Anterior cingulate cortex (tissue), 58 donors: ENCODE data around the gene ABI1.

ENCODE experiments used
- DNase-seq, 58 donors: peaks; one replicate each; lab custom pipeline; 2025; lab: John Stamatoyannopoulos, UW

Gene ABI1

GRCh38 chr10:26725837-26726727 lies 134.7 kb downstream of the ABI1 start:
- DNase-seq: peak in 48 of 58 donors; percentile 4 to 76 (median 38)

DNA sequence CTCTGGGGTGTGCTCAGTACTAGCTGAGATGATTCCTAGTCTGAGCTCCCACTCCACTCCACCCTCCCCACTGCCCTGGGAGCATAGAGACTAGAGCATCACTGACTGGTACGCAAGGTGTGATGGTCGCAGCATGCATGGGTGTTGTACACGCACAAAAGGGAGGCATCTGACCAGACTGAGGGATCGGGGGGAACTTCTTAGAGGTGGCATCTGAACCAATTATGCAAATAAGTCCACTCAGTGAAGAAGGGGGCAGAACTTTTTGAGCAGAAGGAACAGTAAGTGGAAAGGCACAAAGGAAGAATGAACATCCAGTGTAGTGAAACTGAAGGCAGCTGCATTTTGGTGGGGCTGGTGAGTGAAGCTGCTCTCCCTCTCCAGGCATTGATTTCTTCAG lies 137.7 kb downstream of the ABI1 start:
- DNase-seq: no peak

- no peak for DNase-seq
These were observed 139.2 kb downstream of the ABI1 start for GRCh38 chr10:26721561-26721960.

DNA sequence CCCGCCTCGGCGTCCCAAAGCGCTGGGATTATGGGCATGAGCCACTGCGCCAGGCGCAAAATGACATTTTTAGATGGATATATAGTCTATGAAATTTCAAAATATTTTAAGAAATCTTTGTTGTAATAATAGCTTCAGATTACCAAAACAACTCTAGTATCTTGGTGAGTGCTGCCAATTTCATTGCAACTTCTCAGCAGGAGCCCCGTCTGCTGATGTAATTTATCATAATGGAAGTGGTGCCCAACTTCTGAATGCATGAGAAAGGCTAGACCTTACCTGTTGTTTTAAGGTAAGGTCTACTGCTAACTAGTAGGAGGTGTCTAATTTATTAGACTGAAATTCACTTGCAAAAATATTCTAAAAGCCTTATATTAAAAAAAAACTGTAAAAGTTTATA lies 143.3 kb downstream of the ABI1 start:
- no peak for DNase-seq

- no peak for DNase-seq
These were observed 145.6 kb downstream of the ABI1 start for GRCh38 chr10:26715137-26715487.

GRCh38 chr10:26714415-26715136 lies 146.2 kb downstream of the ABI1 start:
- no peak for DNase-seq

DNA sequence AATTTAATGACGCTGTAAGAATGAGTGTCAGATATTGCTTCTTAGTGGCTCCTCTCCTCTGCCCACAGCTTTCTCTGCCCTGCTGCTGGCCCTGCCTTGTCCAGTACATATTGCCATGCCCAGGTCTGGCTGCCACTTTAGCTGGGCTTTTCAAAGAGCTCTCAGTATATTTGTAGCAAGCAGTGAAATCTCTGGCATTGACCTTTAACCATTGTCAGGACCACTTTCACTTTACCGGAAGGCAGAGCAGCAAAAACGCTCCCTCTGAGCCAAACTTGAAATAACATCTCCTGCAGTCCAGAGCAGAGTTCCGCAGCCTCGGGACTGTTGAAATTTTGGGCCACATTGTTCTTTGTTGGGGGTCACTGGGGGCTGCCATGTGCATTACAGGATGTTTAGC lies 149.4 kb downstream of the ABI1 start:
- DNase-seq: no peak

DNA sequence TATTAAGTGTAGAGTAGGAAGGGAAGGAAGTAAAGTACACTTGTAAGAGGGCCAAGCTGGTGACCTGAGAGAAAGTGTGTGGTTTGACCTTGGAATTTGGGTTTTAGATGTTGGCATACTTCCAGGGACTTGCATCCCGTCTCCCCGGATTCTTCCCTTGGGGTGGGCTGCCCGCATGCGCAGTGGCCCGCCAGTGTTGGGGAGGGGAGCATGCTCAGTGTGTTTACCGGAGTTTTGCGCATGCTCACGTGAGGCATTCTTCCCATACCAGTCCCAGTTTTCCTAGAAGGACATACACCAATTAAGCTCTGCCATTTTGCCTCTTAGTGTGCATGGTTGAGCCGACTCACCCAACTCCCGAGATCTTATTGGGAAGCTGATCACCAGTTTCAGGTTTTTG lies 153.8 kb downstream of the ABI1 start:
- DNase-seq: no peak

DNA sequence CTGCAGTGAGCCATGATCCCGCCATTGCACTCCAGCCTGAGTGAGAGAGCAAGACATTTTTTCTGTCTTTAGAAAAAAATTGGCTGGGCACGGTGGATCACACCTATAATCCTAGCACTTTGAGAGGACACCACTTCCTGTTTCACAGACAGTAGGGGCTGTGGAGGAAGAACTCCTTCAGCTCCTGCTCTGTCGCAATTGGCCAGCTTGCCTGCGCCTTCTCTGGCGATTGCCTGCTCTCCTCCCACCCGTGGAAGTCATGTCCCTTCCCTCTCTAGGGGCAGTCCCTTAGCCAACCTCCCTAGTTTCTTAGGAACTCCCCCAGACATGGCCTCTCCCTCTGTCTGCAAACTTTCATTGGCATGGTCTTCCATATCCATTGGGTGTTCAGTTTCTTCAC lies 154.6 kb downstream of the ABI1 start:
- DNase-seq: no peak

DNA sequence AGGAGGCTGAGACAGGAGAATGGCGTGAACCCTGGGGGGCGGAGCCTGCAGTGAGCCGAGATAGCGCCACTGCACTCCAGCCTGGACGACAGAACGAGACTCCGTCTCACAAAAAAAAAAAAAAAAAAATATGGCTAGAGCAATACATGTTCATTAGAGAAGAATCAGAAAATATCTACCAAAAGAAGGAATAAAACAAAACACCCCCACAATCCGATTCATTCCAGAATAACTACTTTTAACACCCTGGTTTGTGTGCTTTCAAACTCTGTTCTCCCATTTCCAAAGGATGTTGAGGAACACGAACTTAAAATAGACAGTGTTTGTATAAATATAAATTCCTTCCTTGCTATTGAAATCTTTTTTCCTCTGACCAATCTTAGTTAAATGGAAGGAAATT lies 156.8 kb downstream of the ABI1 start:
- DNase-seq: no peak

- DNase-seq: no peak
These were observed 157.7 kb downstream of the ABI1 start for GRCh38 chr10:26703096-26703495.

DNA sequence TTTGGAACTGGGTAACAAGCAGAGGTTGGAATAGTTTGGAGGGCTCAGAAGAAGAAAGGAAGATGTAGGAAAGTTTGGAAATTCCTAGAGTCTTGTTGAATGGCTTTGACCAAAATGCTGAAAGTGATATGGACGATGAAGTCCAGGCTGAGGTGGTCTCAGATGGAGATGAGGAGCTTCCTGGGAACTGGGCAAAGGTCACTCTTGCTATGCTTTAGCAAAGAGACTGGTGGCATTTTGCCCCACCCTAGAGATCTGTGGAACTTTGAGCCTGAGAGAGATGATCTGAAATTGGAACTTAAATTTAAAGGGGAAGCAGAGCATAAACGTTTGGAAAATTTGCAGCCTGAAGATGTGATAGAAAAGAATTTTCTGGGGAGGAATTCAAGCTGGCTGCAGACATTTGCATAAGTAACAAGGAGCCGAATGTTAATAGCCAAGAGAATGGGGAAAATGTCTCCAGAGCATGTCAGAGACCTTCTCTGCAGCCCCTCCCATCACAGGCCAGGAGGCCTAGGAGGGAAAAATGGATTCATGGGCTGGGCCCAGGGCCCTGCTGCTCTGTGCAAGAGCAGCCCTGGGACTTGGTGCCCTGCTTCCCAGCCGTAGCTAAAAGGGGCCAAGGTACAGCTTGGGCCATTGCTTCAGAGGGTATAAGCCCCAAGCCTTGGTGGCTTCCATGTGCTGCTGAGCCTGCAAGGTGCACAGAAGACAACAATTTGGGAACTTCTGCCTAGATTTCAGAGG lies 159.7 kb downstream of the ABI1 start:
- no peak for DNase-seq

DNA sequence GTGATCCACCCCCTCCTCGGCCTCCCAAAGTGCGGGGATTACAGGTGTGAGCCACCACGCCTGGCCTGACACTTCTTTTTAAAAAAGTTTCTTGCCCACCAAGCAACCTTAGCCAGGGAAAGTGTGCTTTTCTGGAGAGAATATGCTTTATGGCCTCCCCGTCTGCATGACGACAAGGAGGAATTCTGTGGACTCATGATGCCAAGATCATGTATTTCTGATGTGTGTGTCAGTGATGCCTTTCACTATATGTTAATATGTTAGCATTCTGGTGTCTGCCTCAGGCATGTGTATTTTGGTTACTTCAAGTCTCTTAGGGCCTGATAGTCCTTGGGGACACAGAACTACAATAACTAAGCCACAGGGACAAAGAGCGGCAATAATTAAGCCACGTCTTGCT lies 161.1 kb downstream of the ABI1 start:
- no peak for DNase-seq

DNA sequence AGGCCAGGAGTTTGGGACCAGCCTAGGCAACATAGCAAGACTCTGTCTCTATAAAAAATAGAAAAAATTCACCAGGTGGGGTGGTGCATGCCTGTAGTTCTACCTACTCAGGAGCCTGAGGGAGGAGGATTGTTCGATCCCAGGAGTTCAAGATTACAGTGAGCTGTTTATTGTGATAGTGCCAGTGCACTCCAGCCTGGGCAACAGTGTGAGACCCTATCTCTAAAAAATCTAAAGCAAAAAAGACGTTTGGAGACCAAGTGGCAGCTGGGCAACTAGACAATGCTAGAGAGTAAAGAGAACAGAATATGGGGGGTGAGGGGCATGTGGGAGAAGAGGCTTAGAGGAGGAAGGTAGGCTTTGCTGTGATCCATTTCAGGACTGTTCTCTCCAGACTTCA lies 161.8 kb downstream of the ABI1 start:
- no peak for DNase-seq

- peak in 3 of 58 donors; percentile 1 to 49 (median 29) for DNase-seq
These were observed 162.7 kb downstream of the ABI1 start for GRCh38 chr10:26697922-26698608.

DNA sequence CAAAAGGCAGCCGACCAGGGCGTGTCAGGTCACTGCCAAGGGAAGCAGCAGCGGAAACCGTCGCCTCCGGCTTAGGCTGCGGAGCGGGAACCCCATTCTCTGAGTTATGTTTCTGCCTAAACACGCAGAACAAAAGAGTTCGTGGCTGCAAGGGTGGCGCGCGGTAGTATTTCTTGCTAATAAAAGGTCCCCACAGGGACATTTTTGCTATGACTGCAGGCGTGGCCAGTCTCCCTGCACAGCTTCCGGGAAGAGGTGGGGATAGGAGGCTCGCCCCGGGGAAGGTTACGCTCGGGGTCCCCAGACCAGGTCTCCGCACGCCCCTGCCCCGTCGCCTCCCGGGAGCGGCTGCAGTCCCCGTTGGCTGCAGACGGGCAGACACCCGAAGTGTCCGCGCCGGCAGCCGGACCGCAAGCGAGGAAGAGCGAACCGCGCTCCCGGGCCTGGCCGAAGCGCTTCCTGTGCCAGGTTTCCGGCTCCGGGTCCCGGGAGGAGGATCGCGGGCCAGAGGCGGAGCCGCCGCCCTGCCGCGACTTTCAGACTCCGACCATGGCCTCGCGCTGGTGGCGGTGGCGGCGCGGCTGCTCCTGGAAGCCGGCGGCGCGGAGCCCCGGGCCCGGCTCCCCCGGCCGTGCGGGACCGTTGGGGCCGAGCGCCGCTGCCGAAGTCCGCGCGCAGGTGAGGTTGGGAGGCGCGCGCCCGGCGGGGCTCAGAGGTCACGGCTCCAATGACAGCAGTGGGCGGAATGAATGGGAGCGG lies 163.4 kb downstream of the ABI1 start, which contains the start of gene PDSS1:
Gene PDSS1 (plus strand): TSS at position 539 of the 759 bp plus-strand sequence. CDS start 11 bp downstream, at position 550.
- DNase-seq: peak in 57 of 58 donors; percentile 15 to 92 (median 77)

DNA sequence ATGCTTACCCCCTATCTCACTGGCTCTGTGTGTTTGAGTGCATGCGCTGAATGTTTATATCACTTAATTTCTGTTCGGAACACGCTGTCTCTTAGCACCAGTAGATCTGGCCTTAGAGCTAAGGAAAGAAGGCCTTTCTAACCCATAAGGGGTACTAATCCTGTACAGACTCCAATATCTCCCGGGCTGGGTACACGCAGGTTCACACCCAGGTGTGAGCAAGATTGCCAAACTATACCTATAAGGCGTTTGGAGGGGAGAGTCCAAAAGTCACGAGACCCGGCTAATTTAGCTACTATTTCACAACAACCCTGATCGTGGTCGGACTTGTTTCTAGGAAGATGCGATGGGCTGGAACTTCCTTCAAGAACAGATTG lies 164.0 kb downstream of the ABI1 start:
- DNase-seq: no peak
